Osteoblast (primary cell): Measurements from ENCODE around the gene PRELP. TPM values are rescaled to one million over a fixed set of nuclear protein-coding genes. Genes with fewer than 3 reads are reported as not detected.

Experiments
- DNase-seq: peaks from one replicate; pipeline ENCODE4 v3.0.0; 2011; ENCODE audit warnings: low spot score, mixed read lengths; ENCODE audit not compliant: insufficient read length; ENCODE audit errors: missing footprints
- H2AFZ ChIP-seq: 2 replicates; pipeline ENCODE4 v1.6.0; 2011; ENCODE audit warnings: mild to moderate bottlenecking, low read length
- H3K27ac ChIP-seq: 2 replicates; pipeline ENCODE4 v1.5.1; 2011; ENCODE audit warnings: mild to moderate bottlenecking, low read depth, low read length, moderate library complexity
- H3K27me3 ChIP-seq: 2 replicates; pipeline ENCODE4 v1.6.0; 2012; ENCODE audit warnings: mild to moderate bottlenecking, control low read depth, inconsistent platforms, low read length, moderate library complexity; ENCODE audit not compliant: insufficient read depth
- H3K36me3 ChIP-seq: 2 replicates; pipeline ENCODE4 v1.5.1; 2011; ENCODE audit warnings: mild to moderate bottlenecking, low read length, control low read depth, moderate library complexity; ENCODE audit not compliant: insufficient read depth
- H3K4me1 ChIP-seq: 2 replicates; pipeline ENCODE4 v1.5.1; 2011; ENCODE audit warnings: mild to moderate bottlenecking, low read length, control low read depth, moderate library complexity; ENCODE audit not compliant: insufficient read depth
- H3K4me2 ChIP-seq: 2 replicates; pipeline ENCODE4 v1.6.0; 2011; ENCODE audit warnings: mild to moderate bottlenecking, low read length; ENCODE audit not compliant: insufficient read depth
- H3K4me3 ChIP-seq: fragments of 200-600 bp; sonication (generic); 3 replicates; pipeline ENCODE4 v1.5.1; 2012; ENCODE audit warnings: mild to moderate bottlenecking, low read length, inconsistent platforms; ENCODE audit not compliant: insufficient read depth
- H3K79me2 ChIP-seq: 2 replicates; pipeline ENCODE4 v1.6.0; 2012; ENCODE audit warnings: mild to moderate bottlenecking, low read length, control low read depth, inconsistent platforms; ENCODE audit not compliant: insufficient read depth
- H3K9me3 ChIP-seq: 2 replicates; pipeline ENCODE4 v1.5.1; 2011; ENCODE audit warnings: low read depth, low read length, control low read depth
- H4K20me1 ChIP-seq: 2 replicates; pipeline ENCODE4 v1.6.0; 2012; ENCODE audit warnings: mild to moderate bottlenecking, low read length, control low read depth; ENCODE audit not compliant: insufficient read depth
- total RNA-seq: library from RNA; depleted of rRNA; stranded (reverse); fragments of >200 nt; gene quantifications from 2 replicates; pipeline ENCODE4 v1.2.3, GENCODE V29; 2012
- TF ChIP-seq, protein P1 (sequence below): IDR thresholded peaks from 2 replicates; pipeline ENCODE4 v1.5.1; 2011; ENCODE audit warnings: mild to moderate bottlenecking, low read depth, low read length, moderate library complexity; ENCODE audit errors: extremely low read depth

Gene PRELP
- total RNA-seq, 1 donor: 0.36 TPM

DNA sequence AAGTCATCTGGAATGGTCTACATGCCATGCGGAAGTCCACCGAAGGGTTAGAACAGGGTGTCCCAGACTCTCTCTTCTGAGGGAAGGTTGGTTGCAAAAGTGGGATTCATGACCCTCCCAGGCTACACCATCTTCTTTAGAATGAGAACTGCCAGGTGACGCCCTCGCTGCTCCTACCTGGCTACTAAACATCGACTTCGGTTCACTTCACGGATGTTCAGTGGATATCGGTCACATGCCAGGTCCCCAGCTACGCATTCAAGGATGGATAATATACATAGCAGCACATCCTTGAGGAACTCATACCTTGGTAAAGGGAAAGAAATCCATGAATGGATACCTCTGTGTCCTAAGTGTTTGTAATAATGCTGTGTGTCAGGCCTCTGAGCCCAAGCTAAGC is 15.0 kb downstream of the PRELP start:
- Histone ChIP-seq H3K4me3 (no peak overlapping the region), H4K20me1 (no peaks in the 10 kb centered on the region), H3K4me1 (peaks cover 8% of the 10 kb centered on the region), H3K4me2 (no peak overlapping the region), H3K27ac (no peak overlapping the region), H3K9me3 (no peaks in the 10 kb centered on the region), H3K36me3 (no peaks in the 10 kb centered on the region), H3K79me2 (no peaks in the 10 kb centered on the region), H3K27me3 (peaks cover 27% of the 10 kb centered on the region), H2AFZ (no peak overlapping the region)
- no peak for DNase-seq
- TF ChIP-seq, protein P1, sequence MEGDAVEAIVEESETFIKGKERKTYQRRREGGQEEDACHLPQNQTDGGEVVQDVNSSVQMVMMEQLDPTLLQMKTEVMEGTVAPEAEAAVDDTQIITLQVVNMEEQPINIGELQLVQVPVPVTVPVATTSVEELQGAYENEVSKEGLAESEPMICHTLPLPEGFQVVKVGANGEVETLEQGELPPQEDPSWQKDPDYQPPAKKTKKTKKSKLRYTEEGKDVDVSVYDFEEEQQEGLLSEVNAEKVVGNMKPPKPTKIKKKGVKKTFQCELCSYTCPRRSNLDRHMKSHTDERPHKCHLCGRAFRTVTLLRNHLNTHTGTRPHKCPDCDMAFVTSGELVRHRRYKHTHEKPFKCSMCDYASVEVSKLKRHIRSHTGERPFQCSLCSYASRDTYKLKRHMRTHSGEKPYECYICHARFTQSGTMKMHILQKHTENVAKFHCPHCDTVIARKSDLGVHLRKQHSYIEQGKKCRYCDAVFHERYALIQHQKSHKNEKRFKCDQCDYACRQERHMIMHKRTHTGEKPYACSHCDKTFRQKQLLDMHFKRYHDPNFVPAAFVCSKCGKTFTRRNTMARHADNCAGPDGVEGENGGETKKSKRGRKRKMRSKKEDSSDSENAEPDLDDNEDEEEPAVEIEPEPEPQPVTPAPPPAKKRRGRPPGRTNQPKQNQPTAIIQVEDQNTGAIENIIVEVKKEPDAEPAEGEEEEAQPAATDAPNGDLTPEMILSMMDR: no peak

DNA sequence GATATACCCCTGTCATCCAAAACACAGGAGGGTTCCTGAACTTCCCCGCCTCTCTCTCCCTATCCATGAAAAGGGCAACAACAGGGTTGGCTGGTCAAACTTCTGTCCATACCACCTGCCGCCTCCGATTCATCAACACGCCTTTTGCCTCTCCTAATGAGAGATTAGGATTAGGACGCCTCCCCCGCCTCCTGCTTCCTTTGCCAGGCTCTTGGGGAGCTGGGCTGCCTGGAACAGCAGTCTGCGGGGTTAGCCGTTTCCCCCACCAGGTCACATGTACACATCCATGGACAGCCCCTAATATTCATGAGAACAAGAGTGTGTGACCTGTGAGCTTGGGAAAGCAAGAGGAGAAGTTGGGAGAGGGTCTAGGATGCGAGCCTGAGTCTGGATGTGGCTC is 16.1 kb downstream of the PRELP start:
- Histone ChIP-seq H2AFZ (no peak overlapping the region), H3K79me2 (no peaks in the 10 kb centered on the region), H3K4me1 (peaks cover 8% of the 10 kb centered on the region), H3K27ac (no peak overlapping the region), H3K36me3 (no peaks in the 10 kb centered on the region), H3K9me3 (no peaks in the 10 kb centered on the region), H3K4me2 (no peak overlapping the region), H3K27me3 (peaks cover 27% of the 10 kb centered on the region), H3K4me3 (no peak overlapping the region), H4K20me1 (no peaks in the 10 kb centered on the region)
- no peak for DNase-seq
- TF ChIP-seq, protein P1: no peak

DNA sequence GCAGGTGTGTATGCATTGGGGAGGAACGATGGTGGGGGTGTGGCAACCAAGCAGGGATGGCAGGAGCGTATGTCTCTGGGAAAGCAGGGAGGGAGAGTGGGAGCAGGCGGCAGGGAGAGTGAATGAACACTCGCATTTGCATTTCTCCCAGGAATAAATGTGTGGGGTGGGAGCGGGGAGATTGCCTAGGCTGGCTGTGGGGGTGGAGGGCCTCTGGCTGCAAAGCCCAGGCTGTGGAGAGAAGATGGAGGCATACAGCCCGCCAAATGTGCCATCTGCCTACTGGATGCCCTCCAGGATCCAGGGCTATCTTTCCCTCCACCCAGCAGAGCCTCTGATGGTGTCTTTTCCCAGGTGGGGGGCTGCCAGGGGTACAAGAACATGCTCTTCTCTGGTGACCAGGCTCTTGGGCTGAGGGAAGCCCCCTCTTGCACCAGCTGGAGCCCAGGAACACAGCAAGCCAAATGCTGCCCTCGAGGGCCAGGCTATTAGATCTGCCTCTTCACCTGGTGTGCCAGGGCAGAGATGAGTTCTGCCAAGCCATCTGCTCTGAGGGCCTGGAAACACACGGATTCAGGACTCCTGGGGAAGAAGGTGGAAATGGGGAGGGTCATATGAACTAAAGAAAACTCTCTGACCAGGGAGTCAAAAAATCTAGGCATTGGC is 16.6 kb downstream of the PRELP start:
- no peak overlapping the region for H3K4me3 ChIP-seq
- peaks cover 3% of the 10 kb centered on the region for H3K4me1 ChIP-seq
- H2AFZ ChIP-seq: no peak overlapping the region
- TF ChIP-seq, protein P1: no peak
- no peaks in the 10 kb centered on the region for H4K20me1 ChIP-seq
- H3K79me2 ChIP-seq: no peaks in the 10 kb centered on the region
- no peak for DNase-seq
- H3K36me3 ChIP-seq: no peaks in the 10 kb centered on the region
- no peak overlapping the region for H3K27ac ChIP-seq
- H3K9me3 ChIP-seq: no peaks in the 10 kb centered on the region
- H3K27me3 ChIP-seq: peaks cover 27% of the 10 kb centered on the region
- H3K4me2 ChIP-seq: no peak overlapping the region

DNA sequence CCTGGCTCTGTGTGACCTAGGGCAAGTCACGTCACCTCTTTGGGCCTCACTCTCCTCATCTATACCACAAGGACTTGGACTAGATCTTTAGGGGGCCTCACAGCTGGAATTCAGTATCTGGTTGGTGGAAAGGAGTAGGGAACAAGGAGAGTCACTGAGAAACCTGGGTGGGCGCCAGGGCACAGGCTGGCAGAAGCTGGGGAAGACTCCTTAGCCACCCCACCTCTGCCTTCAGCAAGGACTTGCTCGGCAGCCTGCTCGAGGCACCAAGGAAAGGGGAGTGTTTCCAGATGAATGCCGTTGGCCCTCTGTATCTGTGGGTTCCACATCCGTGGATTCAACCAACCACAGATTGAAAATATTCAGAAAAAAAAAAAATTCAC is 17.1 kb downstream of the PRELP start:
- no peak overlapping the region for H3K4me2 ChIP-seq
- no peaks in the 10 kb centered on the region for H4K20me1 ChIP-seq
- no peak overlapping the region for H3K4me3 ChIP-seq
- no peak for DNase-seq
- no peaks in the 10 kb centered on the region for H3K36me3 ChIP-seq
- H3K27me3 ChIP-seq: peaks cover 27% of the 10 kb centered on the region
- H2AFZ ChIP-seq: no peak overlapping the region
- no peak overlapping the region for H3K27ac ChIP-seq
- no peaks in the 10 kb centered on the region for H3K79me2 ChIP-seq
- TF ChIP-seq, protein P1: no peak
- H3K4me1 ChIP-seq: peaks cover 3% of the 10 kb centered on the region
- H3K9me3 ChIP-seq: no peaks in the 10 kb centered on the region
